AG04449 (cell line): Measurements from ENCODE around the gene TTLL10.
"Not testable (repeated sequence)": the region's sequence is repeated elsewhere in the genome, so short reads cannot be mapped to it uniquely, and the experiment has no call there.

Experiments used
- CTCF ChIA-PET: fragments of 350-600 bp; formaldehyde crosslinking; extraction: SDS; loops from one replicate; lab custom pipeline; 2021; ENCODE audit warnings: antibody characterized with exemption; lab: Yijun Ruan, JAX
- POLR2A ChIA-PET: fragments of 400-600, 350-600 bp; formaldehyde crosslinking; extraction: SDS; loops from one replicate; lab custom pipeline; 2020; ENCODE audit warnings: antibody characterized with exemption, inconsistent platforms; lab: Yijun Ruan, JAX
- DNase-seq: peaks from one replicate; pipeline ENCODE4 v3.0.0-alpha.2; 2010; ENCODE audit warnings: low read depth, low spot score
- H3K4me3 ChIP-seq: 2 replicates; pipeline ENCODE4 v1.5.1; 2011; ENCODE audit warnings: low read depth, mild to moderate bottlenecking, control low read depth, low read length
- TF ChIP-seq, protein P1 (sequence below): IDR thresholded peaks from one replicate; pipeline ENCODE4 v1.5.1; 2011; ENCODE audit warnings: mild to moderate bottlenecking, moderate library complexity, low read length, control low read depth, inconsistent platforms; ENCODE audit not compliant: insufficient read depth; ENCODE audit errors: missing control alignments

TTLL10 gene

GRCh38 chr1:1173061-1173792 is 453 bp upstream of the TTLL10 start:
- CTCF ChIA-PET, result no interaction called here
- POLR2A ChIA-PET, result no interaction called here
- no peak overlapping the region for H3K4me3 ChIP-seq
- TF ChIP-seq, protein P1, sequence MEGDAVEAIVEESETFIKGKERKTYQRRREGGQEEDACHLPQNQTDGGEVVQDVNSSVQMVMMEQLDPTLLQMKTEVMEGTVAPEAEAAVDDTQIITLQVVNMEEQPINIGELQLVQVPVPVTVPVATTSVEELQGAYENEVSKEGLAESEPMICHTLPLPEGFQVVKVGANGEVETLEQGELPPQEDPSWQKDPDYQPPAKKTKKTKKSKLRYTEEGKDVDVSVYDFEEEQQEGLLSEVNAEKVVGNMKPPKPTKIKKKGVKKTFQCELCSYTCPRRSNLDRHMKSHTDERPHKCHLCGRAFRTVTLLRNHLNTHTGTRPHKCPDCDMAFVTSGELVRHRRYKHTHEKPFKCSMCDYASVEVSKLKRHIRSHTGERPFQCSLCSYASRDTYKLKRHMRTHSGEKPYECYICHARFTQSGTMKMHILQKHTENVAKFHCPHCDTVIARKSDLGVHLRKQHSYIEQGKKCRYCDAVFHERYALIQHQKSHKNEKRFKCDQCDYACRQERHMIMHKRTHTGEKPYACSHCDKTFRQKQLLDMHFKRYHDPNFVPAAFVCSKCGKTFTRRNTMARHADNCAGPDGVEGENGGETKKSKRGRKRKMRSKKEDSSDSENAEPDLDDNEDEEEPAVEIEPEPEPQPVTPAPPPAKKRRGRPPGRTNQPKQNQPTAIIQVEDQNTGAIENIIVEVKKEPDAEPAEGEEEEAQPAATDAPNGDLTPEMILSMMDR, result no peak
- no peak for DNase-seq

- H3K4me3 ChIP-seq, result no peak overlapping the region
- POLR2A ChIA-PET, result no interaction called here
- TF ChIP-seq, protein P1, result no peak
- DNase-seq, result no peak
- CTCF ChIA-PET, result interaction anchor here (1.5 kb wide), 1 partner anchor 12 kb away, joined by 4 read pairs; no protein-coding TSS in a partner anchor
Observed at GRCh38 chr1:1175221-1176062, 1.8 kb downstream of the TTLL10 start.

DNA sequence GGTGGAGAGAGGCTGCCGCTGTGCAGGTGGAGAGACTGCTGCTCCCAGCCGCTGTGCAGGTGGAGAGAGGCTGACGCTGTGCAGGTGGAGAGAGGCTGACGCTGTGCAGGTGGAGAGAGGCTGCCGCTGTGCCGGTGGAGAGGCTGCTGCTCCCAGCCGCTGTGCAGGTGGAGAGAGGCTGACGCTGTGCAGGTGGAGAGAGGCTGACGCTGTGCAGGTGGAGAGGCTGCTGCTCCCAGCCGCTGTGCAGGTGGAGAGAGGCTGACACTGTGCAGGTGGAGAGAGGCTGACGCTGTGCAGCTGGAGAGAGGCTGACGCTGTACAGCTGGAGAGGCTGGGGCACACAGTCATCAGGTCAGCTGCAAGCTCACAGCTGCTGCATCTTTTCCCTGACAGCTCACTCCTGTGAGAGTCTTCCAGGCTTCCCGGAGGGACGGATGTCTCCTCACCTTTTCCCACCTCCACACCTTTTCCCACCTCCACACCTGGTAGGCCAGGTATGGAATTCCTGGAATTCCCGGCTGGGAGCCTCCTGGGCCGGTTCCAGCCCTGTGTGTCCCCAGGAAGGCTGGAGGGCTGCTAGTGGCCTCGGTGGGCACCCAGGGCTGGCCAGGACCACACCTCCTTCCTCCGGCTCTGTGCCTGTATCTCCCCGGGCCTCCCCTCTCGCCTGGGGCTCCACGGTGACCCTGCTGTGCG is 2.5 kb downstream of the TTLL10 start:
- POLR2A ChIA-PET, DNase-seq, H3K4me3 ChIP-seq: not testable (repeated sequence)
- CTCF ChIA-PET, result interaction anchor here (1.5 kb wide), 1 partner anchor 12 kb away, joined by 4 read pairs; no protein-coding TSS in a partner anchor

- ChIA-PET POLR2A (no interaction called here), CTCF (no interaction called here)
- no peak for DNase-seq
- H3K4me3 ChIP-seq, result no peak overlapping the region
- TF ChIP-seq, protein P1, result no peak
Observed at GRCh38 chr1:1176931-1177330, 3.3 kb downstream of the TTLL10 start.

GRCh38 chr1:1177452-1178206 is 3.9 kb downstream of the TTLL10 start:
- ChIA-PET POLR2A (no interaction called here), CTCF (no interaction called here)
- no peak overlapping the region for H3K4me3 ChIP-seq
- no peak for DNase-seq
- TF ChIP-seq, protein P1, result no peak

DNA sequence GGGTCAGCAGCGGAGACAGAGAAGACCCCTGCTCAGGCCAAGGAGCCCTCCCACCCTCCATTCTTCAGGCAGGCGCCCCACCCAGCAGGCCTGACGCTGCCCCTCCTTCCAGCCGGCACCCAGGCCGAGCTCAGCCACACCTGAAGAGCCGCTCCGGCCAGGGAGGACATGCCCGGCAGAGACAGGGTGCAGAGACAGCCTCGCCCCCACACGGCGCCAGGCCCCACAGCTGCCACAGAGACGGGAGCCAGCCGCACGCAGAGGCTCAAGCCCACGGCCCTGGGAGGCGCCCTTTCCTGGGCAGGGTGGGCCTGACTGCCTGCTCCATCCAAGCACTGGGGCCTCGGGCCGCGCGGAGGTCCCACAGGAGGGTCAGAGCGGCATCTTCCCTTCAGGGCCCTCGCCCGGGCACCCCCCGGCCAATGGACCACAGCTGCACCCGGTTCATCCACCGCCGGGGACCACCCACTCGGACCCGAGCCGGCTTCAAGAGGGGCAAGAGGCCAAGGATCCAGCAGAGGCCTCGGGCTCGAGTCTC is 5.2 kb downstream of the TTLL10 start:
- POLR2A ChIA-PET, result no interaction called here
- CTCF ChIA-PET, result no interaction called here
- DNase-seq, result no peak
- no peak overlapping the region for H3K4me3 ChIP-seq
- TF ChIP-seq, protein P1, result no peak
